CD4-positive, alpha-beta T cell treated with Interleukin-4 for 4 hours (primary cell): ENCODE measurements around the gene C10orf143.
"Not testable (repeated sequence)": the region's sequence is repeated elsewhere in the genome, so short reads cannot be mapped to it uniquely, and the experiment has no call there.

ENCODE experiments used
- DNase-seq: peaks from one replicate; pipeline ENCODE4 v3.0.0-alpha.2; 2020

Gene C10orf143

GRCh38 chr10:130027716-130028464 lies 82.7 kb downstream of the C10orf143 start:
- DNase-seq, result no peak

- no peak for DNase-seq
Measured at GRCh38 chr10:130026670-130027456, 83.8 kb downstream of the C10orf143 start.

GRCh38 chr10:130025811-130026485 lies 84.7 kb downstream of the C10orf143 start:
- no peak for DNase-seq

- no peak for DNase-seq
Measured at GRCh38 chr10:130025326-130025725, 85.3 kb downstream of the C10orf143 start.

GRCh38 chr10:130024779-130025325 lies 85.8 kb downstream of the C10orf143 start:
- no peak for DNase-seq

GRCh38 chr10:130024326-130024725 lies 86.3 kb downstream of the C10orf143 start:
- not testable (repeated sequence) for DNase-seq

GRCh38 chr10:130023454-130024230 lies 87.0 kb downstream of the C10orf143 start:
- no peak for DNase-seq

- no peak for DNase-seq
Measured at GRCh38 chr10:130022511-130023299, 87.9 kb downstream of the C10orf143 start.

- no peak for DNase-seq
Measured at GRCh38 chr10:130022086-130022485, 88.5 kb downstream of the C10orf143 start.

- DNase-seq, result no peak
Measured at GRCh38 chr10:130021383-130021950, 89.2 kb downstream of the C10orf143 start.

GRCh38 chr10:130020651-130021382 lies 89.8 kb downstream of the C10orf143 start:
- DNase-seq, result no peak

GRCh38 chr10:130018730-130019185 lies 91.9 kb downstream of the C10orf143 start:
- no peak for DNase-seq

- DNase-seq, result no peak
Measured at GRCh38 chr10:130018265-130018664, 92.4 kb downstream of the C10orf143 start.

- no peak for DNase-seq
Measured at GRCh38 chr10:130017631-130018022, 93.0 kb downstream of the C10orf143 start.

GRCh38 chr10:130016993-130017630 lies 93.5 kb downstream of the C10orf143 start:
- DNase-seq, result no peak

- DNase-seq, result no peak
Measured at GRCh38 chr10:130016095-130016494, 94.5 kb downstream of the C10orf143 start.

- no peak for DNase-seq
Measured at GRCh38 chr10:130015075-130015695, 95.4 kb downstream of the C10orf143 start.

- DNase-seq, result no peak
Measured at GRCh38 chr10:130014263-130015074, 96.2 kb downstream of the C10orf143 start.
